RPMI8226 (cell line): ENCODE results near the gene SLC35B2.
"Not testable (repeated sequence)": the region's sequence is repeated elsewhere in the genome, so short reads cannot be mapped to it uniquely, and the experiment has no call there.

Experiments
- DNase-seq: peaks from one replicate; pipeline ENCODE4 v3.0.0-alpha.2; 2015

SLC35B2 gene

DNA sequence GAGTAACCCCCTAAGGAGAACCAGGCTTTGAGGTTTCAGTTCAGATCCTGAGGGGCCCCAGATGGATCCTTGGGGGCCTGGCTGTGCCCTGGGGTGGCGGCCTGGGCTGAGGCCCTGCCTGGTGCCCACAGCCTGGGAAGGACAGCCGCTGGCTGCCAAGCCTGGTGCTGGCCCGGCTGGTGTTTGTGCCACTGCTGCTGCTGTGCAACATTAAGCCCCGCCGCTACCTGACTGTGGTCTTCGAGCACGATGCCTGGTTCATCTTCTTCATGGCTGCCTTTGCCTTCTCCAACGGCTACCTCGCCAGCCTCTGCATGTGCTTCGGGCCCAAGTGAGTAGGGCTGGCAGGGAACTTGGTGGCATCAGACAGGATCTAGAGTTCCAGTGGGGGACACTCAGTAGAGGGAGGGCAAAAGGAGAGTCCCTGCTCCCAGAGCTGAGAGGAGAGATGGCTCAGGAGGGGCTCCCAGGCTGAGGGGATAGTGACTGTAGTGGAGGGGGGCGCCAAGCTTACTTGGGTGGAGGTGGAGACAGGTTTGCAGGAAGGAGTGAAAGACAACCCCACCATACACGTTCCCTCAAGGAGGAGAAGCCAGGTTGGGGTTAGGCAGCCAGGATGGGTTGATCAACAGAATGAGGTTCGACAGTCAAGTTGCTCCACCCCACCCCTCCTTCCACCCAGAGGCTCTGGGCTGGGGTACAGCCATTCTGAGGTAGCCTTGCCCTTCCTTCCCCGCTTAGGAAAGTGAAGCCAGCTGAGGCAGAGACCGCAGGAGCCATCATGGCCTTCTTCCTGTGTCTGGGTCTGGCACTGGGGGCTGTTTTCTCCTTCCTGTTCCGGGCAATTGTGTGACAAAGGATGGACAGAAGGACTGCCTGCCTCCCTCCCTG lies 24.4 kb downstream of the SLC35B2 start:
- DNase-seq, result no peak

DNA sequence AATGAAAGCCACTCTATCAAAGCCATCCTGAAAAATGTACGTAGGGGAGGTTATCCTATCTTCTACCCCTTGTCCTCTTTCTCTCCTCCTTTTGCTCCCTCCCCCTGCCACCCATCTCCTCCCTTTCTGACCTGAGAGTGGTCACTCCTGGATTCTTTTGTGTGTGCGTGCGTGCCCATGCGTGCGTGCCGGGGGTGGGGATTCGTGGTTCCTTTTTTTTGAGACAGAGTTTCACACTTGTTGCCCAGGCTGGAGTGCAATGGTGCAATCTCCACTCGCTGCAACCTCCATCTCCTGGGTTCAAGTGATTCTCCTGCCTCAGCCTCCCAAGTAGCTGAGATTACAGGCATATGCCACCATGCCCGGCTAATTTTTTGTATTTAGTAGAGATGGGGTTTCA lies 25.9 kb downstream of the SLC35B2 start:
- DNase-seq, result not testable (repeated sequence)

GRCh38 chr6:44230034-44230675 lies 27.2 kb downstream of the SLC35B2 start:
- no peak for DNase-seq

DNA sequence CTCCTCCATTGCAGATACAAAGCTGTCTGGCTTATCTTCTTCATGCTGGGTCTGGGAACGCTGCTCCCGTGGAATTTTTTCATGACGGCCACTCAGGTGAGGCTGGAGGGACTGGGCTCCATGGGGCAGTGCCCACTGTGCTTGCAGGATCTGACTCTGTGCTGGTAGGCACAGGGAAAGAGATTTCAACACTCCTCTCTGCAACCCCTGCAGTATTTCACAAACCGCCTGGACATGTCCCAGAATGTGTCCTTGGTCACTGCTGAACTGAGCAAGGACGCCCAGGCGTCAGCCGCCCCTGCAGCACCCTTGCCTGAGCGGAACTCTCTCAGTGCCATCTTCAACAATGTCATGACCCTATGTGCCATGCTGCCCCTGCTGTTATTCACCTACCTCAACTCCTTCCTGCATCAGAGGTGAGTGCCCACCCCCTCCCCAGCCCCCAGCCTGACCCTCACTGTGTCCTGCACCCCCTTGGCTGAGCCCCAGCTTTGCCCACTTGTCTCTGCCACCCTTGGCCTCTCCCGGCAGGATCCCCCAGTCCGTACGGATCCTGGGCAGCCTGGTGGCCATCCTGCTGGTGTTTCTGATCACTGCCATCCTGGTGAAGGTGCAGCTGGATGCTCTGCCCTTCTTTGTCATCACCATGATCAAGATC lies 27.8 kb downstream of the SLC35B2 start:
- DNase-seq, result no peak

GRCh38 chr6:44228836-44229235 lies 28.5 kb downstream of the SLC35B2 start:
- no peak for DNase-seq

GRCh38 chr6:44228433-44228832 lies 28.9 kb downstream of the SLC35B2 start:
- no peak for DNase-seq

DNA sequence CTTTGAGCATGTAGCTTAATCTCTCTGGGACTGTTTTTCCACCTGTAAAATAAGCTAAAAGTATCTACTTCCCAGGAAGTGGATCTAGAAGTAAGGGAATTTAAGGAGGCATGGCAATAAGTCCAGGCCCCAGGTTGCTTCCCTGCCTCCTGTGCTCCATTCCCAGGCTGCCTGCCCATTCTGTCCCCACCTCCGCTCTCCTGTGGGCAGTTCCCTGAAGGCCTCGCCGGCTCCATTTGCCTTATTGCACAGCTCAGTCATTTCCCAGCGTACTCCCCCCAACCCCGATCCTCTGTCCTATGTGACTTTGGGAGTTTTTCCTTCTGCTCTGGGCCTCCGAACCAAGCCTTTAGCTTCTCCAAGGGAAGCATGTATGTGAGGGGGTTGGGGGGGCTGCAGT lies 29.3 kb downstream of the SLC35B2 start:
- no peak for DNase-seq

DNA sequence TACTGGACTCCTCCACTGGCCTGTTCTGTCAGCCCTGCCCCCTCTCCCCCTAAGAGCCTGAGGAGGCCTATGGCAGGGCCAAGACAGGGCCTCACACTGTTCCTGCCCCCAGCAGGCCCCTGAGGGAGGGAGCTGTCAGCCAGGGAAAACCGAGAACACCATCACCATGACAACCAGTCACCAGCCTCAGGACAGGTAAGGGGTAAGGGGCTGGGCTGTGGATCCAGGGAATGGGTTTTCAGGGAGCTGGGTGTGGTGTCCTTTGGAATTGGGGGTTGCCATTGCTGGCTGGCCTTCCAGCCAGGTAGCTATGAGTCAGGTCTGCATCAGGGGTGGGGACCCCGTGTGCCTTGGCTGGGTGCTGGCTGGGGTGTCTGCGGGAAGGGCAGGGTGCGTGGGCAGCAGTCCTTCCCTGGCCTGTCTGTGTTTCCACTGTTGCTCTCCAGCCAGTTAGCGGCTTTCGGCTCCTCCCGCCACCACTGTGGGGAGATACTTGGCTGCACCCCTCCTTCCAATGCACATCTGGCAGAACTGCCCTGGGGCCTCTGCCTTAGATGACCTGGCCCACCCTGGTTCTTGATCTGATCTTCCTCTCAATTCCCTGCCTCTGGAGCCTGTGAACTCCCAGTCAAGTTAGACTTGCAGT lies 30.1 kb downstream of the SLC35B2 start:
- no peak for DNase-seq

- DNase-seq, result no peak
Measured at GRCh38 chr6:44226368-44227147, 30.8 kb downstream of the SLC35B2 start.

DNA sequence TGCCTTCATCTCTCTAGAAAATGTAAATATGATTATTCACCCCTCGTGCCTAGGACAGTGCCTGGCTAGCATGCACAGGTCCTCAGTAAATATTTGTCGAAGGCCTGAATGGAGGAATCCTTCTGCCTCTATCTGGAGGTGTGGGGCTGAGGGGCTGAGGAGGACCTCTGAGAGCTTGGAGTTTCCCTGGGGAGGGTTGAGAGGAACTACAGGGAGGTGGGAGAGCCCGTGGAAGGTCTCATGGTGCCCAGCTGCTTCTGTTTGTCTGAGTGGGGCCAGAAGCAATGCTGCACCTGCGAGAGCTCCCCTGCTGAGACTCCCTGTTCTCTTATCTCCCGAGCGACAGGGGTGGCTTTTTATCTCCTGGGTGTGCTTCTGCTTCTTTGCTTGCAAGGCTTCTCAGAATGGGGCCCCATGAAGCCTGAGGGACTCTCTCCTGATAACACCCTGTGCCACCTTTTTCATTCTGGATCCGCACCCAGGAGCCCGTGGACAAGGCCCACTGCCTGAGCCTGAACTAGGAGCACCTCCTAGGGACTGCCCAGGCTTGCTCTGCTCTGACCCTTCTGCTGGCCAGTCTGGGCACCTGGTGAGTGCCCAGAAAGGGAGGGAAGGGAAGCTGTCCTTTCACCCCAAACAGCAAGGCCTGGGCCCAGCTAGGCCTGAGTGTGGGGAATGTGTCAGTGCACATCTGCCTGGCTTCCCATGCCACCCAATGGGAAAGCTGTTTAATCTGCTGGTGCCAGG lies 31.6 kb downstream of the SLC35B2 start:
- DNase-seq, result no peak

- DNase-seq, result no peak
Measured at GRCh38 chr6:44224965-44225305, 32.4 kb downstream of the SLC35B2 start.

- DNase-seq, result peak; percentile 55
Measured at GRCh38 chr6:44224029-44224964, 33.0 kb downstream of the SLC35B2 start.

DNA sequence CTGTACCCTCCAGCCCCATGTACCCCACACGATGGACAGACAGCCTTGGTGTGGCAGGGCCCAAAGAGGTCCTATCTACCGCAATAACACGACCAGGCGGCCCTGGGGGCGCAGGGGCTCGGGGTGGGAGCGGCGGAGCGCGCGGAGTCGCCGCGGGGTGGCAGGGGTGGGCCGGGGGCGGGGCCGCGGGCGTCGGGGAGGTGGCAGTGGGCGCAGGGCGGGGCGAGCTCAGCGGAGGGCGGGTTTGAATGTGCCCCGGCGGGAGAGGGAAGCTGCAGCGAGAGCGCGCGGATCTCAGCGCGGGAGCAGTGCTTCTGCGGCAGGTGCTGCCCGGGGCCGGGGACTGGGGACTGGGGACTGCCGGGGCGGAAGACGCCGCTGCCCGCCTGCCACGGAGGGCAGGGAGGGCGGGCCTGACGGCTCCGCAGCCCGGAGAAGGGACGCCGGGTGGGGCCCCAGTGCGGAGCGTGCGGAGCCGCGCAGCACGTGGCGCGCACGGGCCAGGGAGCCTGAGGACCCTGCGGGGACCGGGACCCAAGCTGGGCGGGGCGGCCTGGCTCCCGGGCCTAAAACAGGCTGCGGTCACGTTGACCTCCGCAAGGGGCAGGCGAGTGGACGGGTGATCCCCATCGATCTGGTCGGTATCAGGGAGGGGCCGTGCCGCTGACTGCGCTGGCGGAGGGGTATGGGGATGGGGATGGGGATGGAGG lies 33.9 kb downstream of the SLC35B2 start, which contains the start of gene SLC29A1:
Gene SLC29A1, plus strand, starts transcription at position 277 of the 710 bp plus-strand sequence. CDS start 3,719 bp downstream, outside the sequence.
- DNase-seq, result peak; percentile 88

- DNase-seq, result no peak
Measured at GRCh38 chr6:44222486-44223318, 34.6 kb downstream of the SLC35B2 start.

- no peak for DNase-seq
Measured at GRCh38 chr6:44221961-44222335, 35.4 kb downstream of the SLC35B2 start.

DNA sequence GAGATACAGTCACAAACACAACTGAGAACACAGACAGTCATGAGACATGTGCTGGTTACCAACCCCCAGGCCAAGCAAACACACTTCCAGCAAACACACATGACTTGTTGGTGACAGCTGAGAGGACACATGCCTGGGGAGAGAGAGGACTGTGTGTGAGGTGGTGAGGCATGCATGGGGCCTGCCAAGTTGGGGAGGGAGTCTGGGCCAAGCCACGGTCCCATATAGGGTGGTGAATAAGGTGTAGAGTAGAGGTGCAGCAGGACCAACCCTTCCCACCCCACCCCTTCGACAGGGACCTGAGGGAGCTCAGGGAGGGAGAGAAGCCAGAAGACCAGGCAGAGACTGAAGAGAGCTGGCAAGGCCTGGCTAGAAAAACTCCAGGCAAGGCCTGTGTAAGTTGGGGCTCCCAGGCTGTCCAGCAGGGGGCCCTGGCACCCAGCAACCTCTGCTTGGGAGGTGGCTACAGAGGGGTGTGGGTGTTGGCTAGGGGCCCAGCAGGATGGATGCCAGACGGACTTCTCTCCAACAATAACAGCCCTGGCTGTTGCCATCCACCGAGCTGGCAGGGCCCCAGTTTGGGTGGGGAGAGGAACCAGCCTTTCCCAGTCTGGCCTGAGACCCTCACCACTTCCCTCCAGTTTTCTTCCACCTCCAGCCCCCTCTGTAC lies 35.9 kb downstream of the SLC35B2 start:
- DNase-seq, result peak; percentile 96

DNA sequence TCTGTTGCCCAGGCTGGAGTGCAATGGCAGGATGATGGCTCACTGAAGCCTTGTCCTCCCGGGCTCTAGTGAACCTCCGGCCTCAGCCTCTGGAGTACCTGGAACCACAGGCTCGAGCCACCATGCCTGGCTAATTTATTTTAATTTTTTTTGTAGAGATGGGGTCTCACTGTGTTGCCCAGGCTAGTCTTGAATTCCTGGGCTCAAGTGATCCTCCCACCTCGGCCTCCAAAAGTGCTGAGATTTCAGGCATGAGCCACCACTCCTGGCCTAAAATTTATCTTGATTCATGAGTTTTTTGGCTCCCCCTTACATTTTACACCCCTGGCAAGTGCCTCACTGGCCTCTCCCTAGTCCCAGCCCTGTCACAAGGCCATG lies 36.4 kb downstream of the SLC35B2 start:
- DNase-seq, result no peak
